H9 (cell line): Measurements from ENCODE around the gene AMPH. TPM values are rescaled to one million over a fixed set of nuclear protein-coding genes. Genes with fewer than 3 reads are reported as not detected.

Experiments
- DNase-seq: peaks from one replicate; pipeline ENCODE4 v3.0.0-alpha.2; 2017
- H2AFZ ChIP-seq: one replicate; pipeline ENCODE4 v1.6.1; 2013; ENCODE audit warnings: mild to moderate bottlenecking, low read length, control low read depth, moderate library complexity
- H2AK5ac ChIP-seq: 2 replicates; pipeline ENCODE4 v1.6.1; 2013; ENCODE audit warnings: low read length, control low read depth, mixed read lengths; ENCODE audit not compliant: insufficient read length
- H2BK120ac ChIP-seq: one replicate; pipeline ENCODE4 v1.6.1; 2013; ENCODE audit warnings: low read depth, mild to moderate bottlenecking, low read length, control low read depth, inconsistent platforms; ENCODE audit not compliant: poor library complexity, severe bottlenecking
- H2BK12ac ChIP-seq: 2 replicates; pipeline ENCODE4 v1.6.1; 2013; ENCODE audit warnings: low read length, control low read depth, mixed read lengths, low read depth; ENCODE audit not compliant: insufficient read length
- H2BK15ac ChIP-seq: 2 replicates; pipeline ENCODE4 v1.6.1; 2013; ENCODE audit warnings: low read depth, low read length, control low read depth
- H2BK20ac ChIP-seq: one replicate; pipeline ENCODE4 v1.6.1; 2013; ENCODE audit warnings: low read depth, mild to moderate bottlenecking, low read length, control low read depth, inconsistent platforms; ENCODE audit not compliant: poor library complexity, severe bottlenecking
- H2BK5ac ChIP-seq: 2 replicates; pipeline ENCODE4 v1.6.1; 2013; ENCODE audit warnings: low read length, control low read depth, mixed read lengths; ENCODE audit not compliant: insufficient read length
- H3K14ac ChIP-seq: 2 replicates; pipeline ENCODE4 v1.6.1; 2013; ENCODE audit warnings: low read length, control low read depth; ENCODE audit not compliant: insufficient read depth
- H3K18ac ChIP-seq: 2 replicates; pipeline ENCODE4 v1.6.1; 2013; ENCODE audit warnings: low read depth, mild to moderate bottlenecking, mixed read lengths, low read length, control low read depth; ENCODE audit not compliant: insufficient read length
- H3K23ac ChIP-seq: 2 replicates; pipeline ENCODE4 v1.6.1; 2013; ENCODE audit warnings: low read length, control low read depth, mixed read lengths, low read depth; ENCODE audit not compliant: insufficient read length
- H3K23me2 ChIP-seq: 2 replicates; pipeline ENCODE4 v1.6.1; 2013; ENCODE audit warnings: low read depth, mild to moderate bottlenecking, mixed read lengths, low read length, control low read depth; ENCODE audit not compliant: insufficient read length, poor library complexity, severe bottlenecking
- H3K27ac ChIP-seq: 2 replicates; pipeline ENCODE4 v1.5.1; 2013; ENCODE audit warnings: low read length, control low read depth, mixed read lengths, low read depth; ENCODE audit not compliant: insufficient read length
- H3K27me3 ChIP-seq: 2 replicates; pipeline ENCODE4 v1.6.1; 2013; ENCODE audit warnings: low read length, control low read depth, inconsistent platforms; ENCODE audit not compliant: insufficient read depth
- H3K4ac ChIP-seq: 2 replicates; pipeline ENCODE4 v1.6.1; 2013; ENCODE audit warnings: low read depth, mild to moderate bottlenecking, control low read depth, inconsistent platforms, low read length, moderate library complexity
- H3K4me1 ChIP-seq: 2 replicates; pipeline ENCODE4 v1.6.1; 2013; ENCODE audit warnings: low read length, control low read depth, inconsistent platforms; ENCODE audit not compliant: insufficient read depth
- H3K4me2 ChIP-seq: 2 replicates; pipeline ENCODE4 v1.6.1; 2013; ENCODE audit warnings: low read length, control low read depth, mixed read lengths; ENCODE audit not compliant: insufficient read length, insufficient read depth
- H3K56ac ChIP-seq: 2 replicates; pipeline ENCODE4 v1.6.1; 2013; ENCODE audit warnings: low read depth, mild to moderate bottlenecking, mixed read lengths, low read length, control low read depth; ENCODE audit not compliant: insufficient read length
- H3K79me1 ChIP-seq: 2 replicates; pipeline ENCODE4 v1.6.1; 2013; ENCODE audit warnings: low read depth, mild to moderate bottlenecking, moderate library complexity, low read length, control low read depth, inconsistent platforms; ENCODE audit not compliant: insufficient read depth, poor library complexity, severe bottlenecking
- H3K79me2 ChIP-seq: 2 replicates; pipeline ENCODE4 v1.6.1; 2013; ENCODE audit warnings: low read length, control low read depth, inconsistent platforms; ENCODE audit not compliant: insufficient read depth
- H3K9ac ChIP-seq: 2 replicates; pipeline ENCODE4 v1.6.1; 2013; ENCODE audit warnings: low read length, control low read depth, mixed read lengths; ENCODE audit not compliant: insufficient read length; ENCODE audit errors: extremely low read depth
- H3K9me3 ChIP-seq: one replicate; pipeline ENCODE4 v1.6.1; 2013; ENCODE audit warnings: low read depth, low read length, inconsistent platforms; ENCODE audit not compliant: control insufficient read depth
- H3T11ph ChIP-seq: one replicate; pipeline ENCODE4 v1.6.1; 2013; ENCODE audit warnings: mild to moderate bottlenecking, low read length, control low read depth, inconsistent platforms
- H4K20me1 ChIP-seq: one replicate; pipeline ENCODE4 v1.6.1; 2013; ENCODE audit not compliant: control insufficient read depth, insufficient read length, insufficient read depth
- H4K5ac ChIP-seq: 2 replicates; pipeline ENCODE4 v1.6.1; 2013; ENCODE audit warnings: low read depth, mild to moderate bottlenecking, mixed read lengths, low read length, control low read depth; ENCODE audit not compliant: insufficient read length
- H4K8ac ChIP-seq: replicated peaks from 2 replicates; pipeline ENCODE4 v1.6.1; 2013; ENCODE audit warnings: low read length, control low read depth, mixed read lengths, low read depth; ENCODE audit not compliant: insufficient read length
- H4K91ac ChIP-seq: 2 replicates; pipeline ENCODE4 v1.6.1; 2013; ENCODE audit warnings: low read depth, mild to moderate bottlenecking, moderate library complexity, mixed read lengths, low read length, control low read depth; ENCODE audit not compliant: insufficient read length
- H3K27ac Mint-ChIP-seq, 3 experiments: 2 replicates in 2 of 3; 3 replicates in 1 of 3; pipeline ENCODE4 v1.8.0; 2020 to 2021; ENCODE audit warnings: mixed read lengths in 3 of 3, mild to moderate bottlenecking in 1 of 3, moderate library complexity in 1 of 3
- H3K27me3 Mint-ChIP-seq: 2 replicates; pipeline ENCODE4 v1.8.0; 2021; ENCODE audit warnings: low read depth, mild to moderate bottlenecking, moderate library complexity, mixed read lengths
- H3K36me3 Mint-ChIP-seq, 3 experiments: 2 replicates in 2 of 3; 3 replicates in 1 of 3; pipeline ENCODE4 v1.8.0; 2020 to 2021; ENCODE audit warnings: low read depth in 3 of 3, mixed read lengths in 3 of 3; ENCODE audit not compliant: insufficient read depth in 1 of 3
- H3K4me1 Mint-ChIP-seq, 2 experiments: 2 replicates each; pipeline ENCODE4 v1.8.0; 2020; ENCODE audit warnings: mixed read lengths in 2 of 2
- H3K4me3 Mint-ChIP-seq, 2 experiments: 2 replicates in 1 of 2; 3 replicates in 1 of 2; pipeline ENCODE4 v1.8.0; 2020 to 2021; ENCODE audit warnings: mild to moderate bottlenecking in 2 of 2, mixed read lengths in 2 of 2, moderate library complexity in 1 of 2
- H3K9me3 Mint-ChIP-seq, 2 experiments: 2 replicates in 1 of 2; 3 replicates in 1 of 2; pipeline ENCODE4 v1.8.0; 2020; ENCODE audit warnings: mild to moderate bottlenecking in 2 of 2, mixed read lengths in 2 of 2, moderate library complexity in 1 of 2
- CTCF ChIP-seq: fragments of 200-600 bp; sonication (generic); conservative IDR thresholded peaks from 3 replicates; pipeline ENCODE4 v1.8.0; 2021; ENCODE audit warnings: antibody characterized with exemption, mild to moderate bottlenecking
- WGBS: extraction: QIAGEN DNeasy Blood & Tissue Kit; methylation state at CpG from one replicate; pipeline ENCODE4 v1.1.7; 2013; ENCODE audit warnings: missing lambda C conversion rate, low lambda C conversion rate, mixed read lengths; ENCODE audit not compliant: insufficient read length; ENCODE audit errors: extremely low coverage; 5-methylcytosine and 5-hydroxymethylcytosine counted together
- total RNA-seq: library from RNA; stranded (reverse); gene quantifications from 2 replicates; pipeline ENCODE4 v1.2.1, GENCODE V29; 2021

The AMPH gene
- total RNA-seq, 1 experiment from 2014 or later, result 4.8 TPM

GRCh38 chr7:38506756-38507155 is 124.4 kb downstream of the AMPH start:
- WGBS, result no CpG with 5 or more reads among the region's 3 CpGs

More at GRCh38 chr7:38506756-38507155, 124.4 kb downstream of the AMPH start:
- H3K4me1 Mint-ChIP-seq, result no peaks in the 10 kb centered on the region
- Histone ChIP-seq H2BK12ac (no peak overlapping the region), H3K27me3 (no peaks in the 10 kb centered on the region), H3K4me1 (no peaks in the 10 kb centered on the region), H4K20me1 (no peaks in the 10 kb centered on the region), H3K14ac (no peak overlapping the region), H2BK15ac (no peak overlapping the region), H3K4me2 (no peak overlapping the region), H3T11ph (no peak overlapping the region), H4K91ac (no peak overlapping the region), H3K56ac (no peak overlapping the region), H3K23ac (no peak overlapping the region), H2BK120ac (no peak overlapping the region), H2BK5ac (no peak overlapping the region), H3K27ac (no peak overlapping the region), H3K18ac (no peak overlapping the region), H3K4ac (no peak overlapping the region), H3K23me2 (no peaks in the 10 kb centered on the region), H3K9ac (no peak overlapping the region), H2BK20ac (no peak overlapping the region), H2AK5ac (no peak overlapping the region), H4K8ac (no peak overlapping the region), H4K5ac (no peak overlapping the region), H3K79me2 (no peaks in the 10 kb centered on the region), H2AFZ (no peak overlapping the region), H3K79me1 (no peaks in the 10 kb centered on the region), H3K9me3 (no peaks in the 10 kb centered on the region)
- H3K4me3 Mint-ChIP-seq, result no peak overlapping the region
- H3K27ac Mint-ChIP-seq, result no peak overlapping the region
- H3K36me3 Mint-ChIP-seq, result no peaks in the 10 kb centered on the region
- no peaks in the 10 kb centered on the region for H3K9me3 Mint-ChIP-seq
- no peak for TF ChIP-seq CTCF
- H3K27me3 Mint-ChIP-seq, result no peaks in the 10 kb centered on the region; the same call in 1 of the 2 replicates
- no peak for DNase-seq
